Stimulated activated CD4-positive, alpha-beta T cell treated with anti-CD3 and anti-CD28 coated beads, Interleukin-4, amount 100 ng/mL, for 1 hour (primary cell): ENCODE results near the gene DNAJC8.

Experiments
- DNase-seq: peaks from one replicate; pipeline ENCODE4 v3.0.0-alpha.2; 2020

The DNAJC8 gene

DNA sequence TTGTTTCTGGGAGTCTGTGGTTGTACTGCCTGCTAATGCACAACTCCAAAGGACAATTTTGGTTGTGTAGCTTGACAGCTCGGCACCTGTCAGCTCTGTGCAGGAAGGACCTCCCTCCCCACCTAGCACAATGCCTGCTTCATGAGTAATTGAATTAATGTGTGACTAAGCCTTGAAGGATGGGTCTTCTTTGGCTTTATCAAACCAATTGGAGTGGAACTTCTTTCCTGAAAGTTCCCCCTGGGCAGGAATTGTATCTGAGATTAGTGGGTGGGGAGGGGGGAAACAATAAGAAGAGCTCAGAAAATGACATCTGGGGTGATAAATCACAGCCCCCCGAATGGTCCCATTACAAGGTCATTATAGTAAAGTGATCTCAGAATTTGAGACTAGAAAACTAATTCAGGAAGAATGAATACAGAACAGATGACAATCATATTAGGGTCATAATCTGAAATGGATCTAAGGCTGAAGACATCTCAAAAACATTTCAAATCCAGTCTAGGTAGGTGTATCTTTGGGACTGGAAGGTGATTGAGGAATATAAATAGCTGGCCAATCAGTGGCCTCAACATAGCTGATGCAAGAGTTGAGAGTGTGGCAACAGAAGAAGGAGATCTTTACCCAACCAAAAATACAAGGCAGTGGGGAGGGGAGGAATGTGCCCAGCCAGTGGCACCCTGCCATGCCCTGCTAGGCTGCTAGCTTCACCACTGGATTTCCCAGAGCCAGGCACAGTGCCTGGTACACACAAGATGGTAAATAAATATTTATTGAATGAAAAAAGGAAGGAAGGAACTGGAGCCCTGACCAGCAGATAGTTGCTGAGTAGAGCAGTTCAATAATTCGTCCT lies 16.4 kb upstream of the DNAJC8 start:
- DNase-seq = peak; percentile 23

DNA sequence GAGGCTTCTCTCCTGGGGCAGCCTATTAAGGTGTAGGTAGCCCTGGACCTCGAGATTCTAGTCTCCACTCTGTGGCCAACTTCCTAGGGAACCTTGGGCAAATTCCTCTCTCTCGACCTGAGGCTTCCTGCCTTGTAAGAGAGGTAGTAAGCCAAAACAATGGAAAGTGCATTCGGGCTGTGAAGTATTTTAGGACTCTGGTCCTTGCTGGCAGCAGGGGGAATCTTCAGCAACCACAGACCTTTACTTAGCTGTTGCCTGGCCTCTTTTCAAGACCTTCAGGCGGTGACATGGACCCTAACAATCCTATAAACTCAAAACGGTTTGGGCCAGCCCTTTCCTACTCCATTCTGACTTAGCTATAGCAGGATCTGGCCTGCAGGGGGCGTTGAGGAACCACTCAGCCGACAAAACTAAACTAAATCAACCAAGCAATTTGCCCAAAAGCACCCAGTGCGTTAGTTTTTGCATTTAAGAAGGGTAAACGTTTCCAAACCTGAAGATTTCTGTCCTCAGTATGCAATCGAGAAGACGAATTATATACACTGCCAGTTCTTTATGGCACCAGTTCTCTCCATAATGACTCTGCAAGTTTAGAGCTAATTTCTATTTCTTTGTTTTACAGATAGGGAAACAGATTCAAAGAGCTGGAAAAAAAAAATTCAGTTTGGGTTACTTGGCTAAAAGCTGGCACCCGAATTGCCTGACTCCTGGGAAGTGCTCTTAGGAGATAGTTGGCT lies 15.6 kb upstream of the DNAJC8 start:
- DNase-seq = peak; percentile 79

DNA sequence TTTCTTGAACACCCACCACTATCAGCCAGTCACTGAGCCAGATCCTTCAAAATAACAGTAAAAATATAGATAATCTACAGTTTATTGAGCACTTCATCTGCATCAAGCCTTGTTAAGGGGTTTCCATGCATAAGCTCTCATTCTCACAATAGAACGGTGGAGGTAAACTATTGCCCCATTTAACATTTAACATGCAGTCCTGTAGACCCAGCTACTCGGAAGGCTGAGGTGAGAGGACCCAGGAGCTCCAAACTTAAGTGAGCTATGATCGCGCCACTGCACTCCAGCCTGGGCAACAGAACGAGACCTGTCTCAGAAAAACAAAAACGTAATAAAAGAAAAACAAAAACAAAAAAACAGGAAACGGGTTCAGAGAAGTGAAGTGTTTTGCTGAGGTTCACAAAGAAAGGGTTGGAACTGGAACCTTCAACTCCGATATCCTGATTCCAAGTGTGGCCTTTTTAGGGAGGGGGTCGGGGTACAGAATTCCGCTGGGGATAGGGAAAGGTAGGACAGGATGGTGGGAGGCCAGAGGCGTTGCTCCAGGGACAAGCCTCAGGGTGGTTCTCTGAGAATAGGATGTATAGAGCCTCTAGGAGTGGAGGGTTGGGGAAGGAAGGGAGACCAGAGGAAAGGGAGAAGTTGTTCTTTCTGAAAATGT lies 14.9 kb upstream of the DNAJC8 start:
- DNase-seq = no peak

GRCh38 chr1:28246427-28246832 lies 13.6 kb upstream of the DNAJC8 start:
- no peak for DNase-seq

DNA sequence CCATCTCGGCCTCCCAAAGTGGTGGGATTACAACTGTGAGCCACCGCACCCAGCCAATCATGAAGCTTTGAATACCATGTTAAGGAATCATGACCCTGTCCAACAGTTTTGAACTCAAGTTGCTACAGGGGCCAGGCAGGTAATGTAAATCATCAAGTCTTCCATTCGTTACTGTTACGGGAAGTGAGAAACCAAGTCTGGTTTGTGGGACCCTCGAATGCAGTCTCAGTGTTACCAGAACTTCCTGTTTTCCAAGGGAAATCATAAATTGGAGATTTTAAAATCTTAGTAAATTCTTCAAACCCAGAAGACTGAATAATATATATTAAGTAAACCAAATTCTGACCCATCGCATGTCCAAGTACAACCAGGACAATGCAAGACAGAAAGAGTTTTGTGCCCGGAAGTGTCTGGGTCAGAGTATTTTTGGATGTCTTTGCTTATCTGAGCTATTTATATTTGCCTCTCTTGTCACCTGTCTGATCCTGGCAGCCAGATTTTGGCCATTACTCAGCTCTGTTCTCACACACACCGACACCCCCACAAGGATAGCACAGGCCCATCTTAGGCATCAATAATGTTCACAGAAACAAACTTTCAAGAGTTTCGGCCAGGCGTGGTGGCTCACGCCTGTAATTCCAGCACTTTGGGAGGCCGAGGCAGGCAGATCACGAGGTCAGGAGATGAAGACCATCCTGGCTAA lies 11.9 kb upstream of the DNAJC8 start:
- DNase-seq = no peak

DNA sequence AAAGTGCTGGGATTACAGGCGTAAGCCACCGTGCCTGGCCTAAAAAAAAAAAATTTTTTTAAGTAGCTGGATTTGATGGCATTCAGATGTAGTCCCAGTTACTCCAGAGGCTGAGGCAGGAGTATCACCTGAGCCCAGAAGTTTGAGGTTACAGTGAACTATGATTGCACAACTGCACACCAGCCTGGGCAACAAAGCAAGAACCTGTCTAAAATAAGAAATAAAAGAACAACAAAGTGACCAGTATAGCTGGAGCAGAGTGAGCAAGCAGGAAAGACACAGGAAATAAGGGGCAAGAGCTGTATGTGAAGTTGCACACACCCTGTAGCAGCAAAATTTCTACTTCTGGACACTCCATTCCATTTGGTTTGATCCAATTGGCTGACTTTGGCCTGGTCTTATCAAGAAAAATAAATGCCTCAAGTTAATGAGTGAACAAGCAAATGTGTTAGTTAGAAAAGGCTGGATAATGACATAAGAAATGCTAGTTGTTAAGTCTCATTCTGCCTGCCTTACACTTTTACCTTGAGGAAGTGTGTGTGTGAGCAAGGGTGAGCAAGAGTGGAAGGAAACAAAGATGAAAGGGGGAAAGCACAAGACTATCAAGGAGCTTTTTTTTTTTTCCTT lies 11.0 kb upstream of the DNAJC8 start:
- no peak for DNase-seq

DNA sequence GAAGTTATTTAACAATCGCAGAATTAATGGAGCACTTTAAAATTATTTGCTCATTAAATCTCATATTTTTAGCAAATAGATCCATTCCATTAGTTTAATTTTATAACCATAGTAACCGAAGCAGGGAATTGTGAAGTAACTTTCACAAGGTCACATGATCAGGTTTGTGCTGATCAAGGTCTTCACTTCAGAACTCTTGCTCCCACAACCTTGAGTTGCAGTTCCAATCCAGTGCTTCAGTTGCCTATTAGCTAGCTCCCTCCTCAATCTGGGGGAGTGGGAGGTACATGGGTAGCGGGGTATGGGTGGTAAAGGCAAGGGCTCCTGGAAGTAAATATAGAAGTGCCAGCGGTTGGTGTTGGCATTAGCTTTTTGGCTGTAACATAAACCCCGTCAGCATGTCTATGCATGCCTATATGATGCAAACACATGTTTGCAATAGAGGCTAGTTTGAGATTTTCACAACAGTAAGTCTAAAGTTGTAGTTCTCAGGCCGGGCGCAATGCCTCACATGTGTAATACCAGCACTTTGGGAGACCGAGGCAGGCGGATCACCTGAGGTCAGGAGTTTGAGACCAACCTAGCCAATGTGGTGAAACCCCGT lies 8.9 kb upstream of the DNAJC8 start:
- no peak for DNase-seq

GRCh38 chr1:28240024-28240423 lies 7.2 kb upstream of the DNAJC8 start:
- no peak for DNase-seq

DNA sequence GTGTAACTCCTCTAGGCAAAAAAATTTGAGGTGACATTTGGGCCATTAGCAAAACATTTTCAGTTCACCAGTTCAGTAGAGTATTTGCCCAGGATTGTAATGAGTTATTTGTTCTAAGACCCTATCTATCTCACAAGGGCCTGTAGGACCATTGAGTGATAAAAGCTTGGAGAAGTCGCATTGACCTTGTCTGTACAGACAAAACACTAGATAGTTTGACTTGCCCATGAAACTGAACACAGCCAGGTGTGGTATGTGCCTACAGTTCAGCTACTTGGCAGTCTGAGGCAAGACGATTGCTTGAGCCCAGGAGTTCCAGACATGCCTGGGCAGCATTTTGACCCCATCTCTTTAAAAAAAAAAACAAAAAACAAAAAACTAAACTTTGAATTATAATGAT lies 6.2 kb upstream of the DNAJC8 start:
- no peak for DNase-seq

GRCh38 chr1:28236656-28237322 lies 4.0 kb upstream of the DNAJC8 start:
- no peak for DNase-seq

DNA sequence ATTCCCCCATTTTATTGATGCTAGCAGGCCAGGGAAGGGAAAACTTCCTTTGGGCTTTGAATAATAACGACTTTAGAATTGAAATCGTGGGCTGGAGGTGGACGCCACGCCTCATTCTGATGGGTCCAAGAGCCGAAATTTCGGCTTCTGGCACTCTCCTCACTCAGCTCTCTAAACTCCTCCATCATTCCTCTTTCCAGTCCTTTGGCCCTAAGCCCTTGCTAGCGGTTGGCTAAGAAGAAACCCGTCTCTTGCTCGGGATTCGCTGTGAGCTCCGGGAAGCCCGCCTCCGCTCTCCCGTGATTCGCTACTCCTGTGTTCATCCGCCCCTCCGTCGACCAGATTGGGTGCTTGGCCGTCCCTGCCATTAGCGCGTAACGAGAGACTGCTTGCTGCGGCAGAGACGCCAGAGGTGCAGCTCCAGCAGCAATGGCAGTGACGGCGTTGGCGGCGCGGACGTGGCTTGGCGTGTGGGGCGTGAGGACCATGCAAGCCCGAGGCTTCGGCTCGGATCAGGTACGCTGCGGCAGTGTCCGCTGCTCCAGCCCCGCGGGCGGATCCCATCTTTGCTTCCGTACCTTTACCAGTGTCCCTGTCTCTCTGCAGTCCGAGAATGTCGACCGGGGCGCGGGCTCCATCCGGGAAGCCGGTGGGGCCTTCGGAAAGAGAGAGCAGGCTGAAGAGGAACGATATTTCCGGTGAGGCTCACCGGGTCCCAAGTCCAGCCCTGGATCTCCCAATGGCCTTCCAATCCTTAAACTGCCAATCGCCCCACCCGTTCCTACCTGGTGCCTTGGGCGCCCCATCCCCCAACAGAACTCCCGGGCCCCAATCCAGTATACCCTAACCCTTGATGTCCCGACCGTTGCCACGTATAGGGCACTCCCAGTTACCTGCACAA lies 3.2 kb upstream of the DNAJC8 start, which contains the start of gene ATP5IF1:
Gene ATP5IF1 (plus strand): TSS at position 370 of the 901 bp plus-strand sequence. CDS start 60 bp downstream, at position 430.
- peak; percentile 93 for DNase-seq

DNA sequence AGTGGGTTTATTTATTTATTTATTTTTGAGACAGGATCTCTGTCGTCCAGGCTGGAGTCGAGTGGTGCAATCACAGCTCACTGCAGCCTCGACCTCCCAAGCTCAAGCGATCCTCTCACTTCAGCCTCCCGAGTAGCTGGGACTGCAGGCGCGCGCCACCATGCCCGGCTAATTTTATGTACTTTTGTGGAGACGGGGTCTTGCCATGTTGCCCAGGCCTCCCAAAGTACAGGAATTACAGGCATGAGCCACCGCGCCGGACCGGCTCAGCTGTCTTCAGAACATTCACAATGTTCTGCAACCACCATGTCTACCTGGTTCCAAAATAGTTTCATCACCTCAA lies 406 bp upstream of the DNAJC8 start:
- no peak for DNase-seq

DNA sequence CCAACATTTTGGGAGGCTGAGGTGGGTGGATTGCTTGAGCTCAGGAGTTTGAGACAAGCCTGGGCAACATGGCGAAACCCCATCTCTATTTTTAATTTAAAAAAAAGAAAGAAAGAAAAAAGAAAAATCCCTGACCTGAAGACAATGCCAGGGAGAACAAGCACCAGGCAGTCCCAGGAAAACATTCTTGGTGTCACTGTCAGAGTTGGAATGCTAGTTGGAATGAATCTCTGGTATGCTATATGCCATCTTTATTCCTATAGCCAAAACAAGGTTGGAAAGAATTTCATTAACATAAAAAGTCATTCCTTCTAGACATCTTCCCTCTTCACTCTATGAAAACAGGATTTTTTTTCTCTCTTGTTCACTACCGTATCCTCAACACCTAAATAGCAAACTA lies 2.8 kb downstream of the DNAJC8 start:
- DNase-seq = no peak

DNA sequence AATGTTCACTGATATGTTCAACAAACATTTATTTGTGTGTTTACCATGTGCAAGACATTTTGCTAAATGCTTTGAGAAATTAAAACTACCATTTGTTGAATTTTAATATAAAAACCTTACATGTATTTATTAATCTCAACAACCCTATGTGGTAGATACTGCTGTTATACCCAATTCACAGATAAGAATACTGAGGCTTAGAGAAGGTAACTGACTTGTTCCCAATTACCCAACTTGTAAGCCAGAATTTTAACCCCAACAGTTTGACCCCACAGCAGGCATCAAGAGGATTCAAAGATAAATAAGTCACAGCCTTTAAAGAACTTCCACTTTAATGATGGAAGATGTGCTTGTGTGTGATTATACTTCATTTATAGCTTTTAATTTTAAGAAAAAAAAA lies 3.7 kb downstream of the DNAJC8 start:
- no peak for DNase-seq

DNA sequence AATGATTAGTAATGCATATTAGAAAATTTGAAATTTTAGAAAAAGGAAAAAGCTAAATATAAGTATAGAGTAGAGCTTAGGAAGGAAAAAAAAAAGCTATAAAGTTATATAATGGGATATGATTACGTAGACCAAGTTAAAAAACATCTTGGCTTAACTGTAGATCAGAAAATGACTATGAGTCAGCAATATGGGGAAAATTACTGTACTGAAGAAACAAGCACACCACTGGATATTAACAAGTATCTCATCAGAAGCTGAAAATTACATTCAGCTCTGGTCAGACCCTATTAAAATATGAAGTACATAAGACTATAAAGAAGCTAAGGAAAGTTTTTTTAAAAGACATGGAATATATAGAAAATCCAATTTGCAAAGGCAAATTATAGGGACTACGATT lies 19.5 kb downstream of the DNAJC8 start:
- no peak for DNase-seq

GRCh38 chr1:28209700-28210099 lies 23.1 kb downstream of the DNAJC8 start:
- no peak for DNase-seq

DNA sequence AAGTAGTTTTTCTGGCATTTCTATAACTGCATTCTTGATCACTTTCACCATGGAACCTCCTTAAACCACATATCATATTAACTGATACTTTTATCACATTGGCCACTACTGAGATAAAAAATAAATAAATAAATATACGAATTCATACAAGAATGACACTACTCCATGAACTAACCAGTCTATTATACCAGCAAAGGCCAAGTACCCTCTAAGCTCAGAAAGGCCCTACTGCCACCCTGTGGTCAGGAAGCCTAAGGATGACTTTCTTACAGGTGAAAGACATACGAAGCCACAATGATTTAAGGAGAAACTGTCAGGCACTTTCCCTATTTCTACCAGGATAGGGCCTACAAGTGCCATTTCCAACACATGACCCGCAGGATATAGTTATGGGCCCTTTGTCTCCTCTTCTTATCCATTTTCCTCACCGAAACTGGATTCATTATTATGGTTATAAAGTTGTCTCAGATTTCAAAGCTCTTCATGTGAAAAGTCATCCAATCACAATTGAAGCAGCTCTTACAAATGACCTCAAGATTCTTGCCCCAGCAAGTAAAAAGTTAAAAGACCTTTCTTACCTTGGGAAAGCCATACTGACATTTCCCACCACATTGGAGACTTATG lies 23.9 kb downstream of the DNAJC8 start:
- peak; percentile 59 for DNase-seq

- DNase-seq = no peak
These were observed 27.6 kb downstream of the DNAJC8 start for GRCh38 chr1:28205243-28205642.

DNA sequence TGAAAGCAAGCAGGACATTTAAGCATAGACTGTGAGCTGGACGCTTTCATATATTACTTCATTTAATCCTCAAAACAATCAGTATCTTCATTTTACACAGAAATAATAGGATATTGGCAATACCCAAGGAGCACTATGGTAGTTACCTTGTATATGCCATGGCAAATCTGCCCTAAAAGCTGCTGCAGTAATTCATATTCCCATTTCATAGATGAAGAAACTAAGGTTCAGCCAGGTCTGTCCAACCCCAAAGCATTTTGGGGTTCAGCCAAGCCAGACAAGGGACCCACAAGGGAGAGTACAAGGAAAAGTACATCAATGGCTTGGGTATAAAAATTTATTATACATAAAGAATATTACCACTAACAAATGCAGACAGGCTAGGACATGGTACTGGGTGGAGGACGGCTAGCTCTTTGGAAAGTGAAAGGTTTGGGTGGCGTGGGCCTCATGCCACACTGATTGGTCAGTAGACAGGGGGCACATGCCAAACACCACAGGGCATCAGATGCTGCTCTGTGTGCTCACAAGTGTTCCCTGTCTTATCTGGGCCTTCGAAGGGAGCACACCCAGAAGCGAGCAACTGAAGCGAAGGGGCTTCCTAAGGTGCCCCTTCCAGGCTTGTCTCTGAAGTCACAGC lies 32.5 kb downstream of the DNAJC8 start:
- DNase-seq = no peak
